HG02852 (cell line): ENCODE measurements around the gene RSBN1L.

Experiments used
- ATAC-seq: cut with Tn5 transposase; IDR thresholded peaks from one replicate; pipeline ENCODE4 v1.9.1; 2021; ENCODE audit warnings: mild to moderate bottlenecking, moderate library complexity; ENCODE audit not compliant: unreplicated experiment

Gene RSBN1L

GRCh38 chr7:77727936-77728701 lies 31.9 kb downstream of the RSBN1L start:
- ATAC-seq = no peak

GRCh38 chr7:77729574-77730348 lies 33.5 kb downstream of the RSBN1L start:
- ATAC-seq = no peak

- ATAC-seq = no peak
These were observed 35.5 kb downstream of the RSBN1L start for GRCh38 chr7:77731716-77732115.

- no peak for ATAC-seq
These were observed 38.6 kb downstream of the RSBN1L start for GRCh38 chr7:77734659-77735421.

GRCh38 chr7:77735457-77735856 lies 39.2 kb downstream of the RSBN1L start:
- no peak for ATAC-seq

GRCh38 chr7:77736991-77737390 lies 40.7 kb downstream of the RSBN1L start:
- no peak for ATAC-seq

- no peak for ATAC-seq
These were observed 42.1 kb downstream of the RSBN1L start for GRCh38 chr7:77738382-77738781.

GRCh38 chr7:77738871-77739270 lies 42.6 kb downstream of the RSBN1L start:
- ATAC-seq = no peak

GRCh38 chr7:77740257-77740656 lies 44.0 kb downstream of the RSBN1L start:
- ATAC-seq = no peak

GRCh38 chr7:77743518-77743917 lies 47.3 kb downstream of the RSBN1L start:
- ATAC-seq = no peak

GRCh38 chr7:77745746-77746145 lies 49.5 kb downstream of the RSBN1L start:
- ATAC-seq = no peak

GRCh38 chr7:77746164-77746823 lies 50.0 kb downstream of the RSBN1L start:
- ATAC-seq = no peak

GRCh38 chr7:77746824-77747165 lies 50.5 kb downstream of the RSBN1L start:
- ATAC-seq = no peak

GRCh38 chr7:77747178-77747577 lies 50.9 kb downstream of the RSBN1L start:
- ATAC-seq = no peak

GRCh38 chr7:77747718-77748117 lies 51.5 kb downstream of the RSBN1L start:
- ATAC-seq = no peak

GRCh38 chr7:77752016-77752415 lies 55.8 kb downstream of the RSBN1L start:
- ATAC-seq = no peak

GRCh38 chr7:77753173-77753572 lies 56.9 kb downstream of the RSBN1L start:
- no peak for ATAC-seq

- peak; percentile 87 for ATAC-seq
These were observed 61.3 kb downstream of the RSBN1L start for GRCh38 chr7:77757589-77757988.

- no peak for ATAC-seq
These were observed 63.1 kb downstream of the RSBN1L start for GRCh38 chr7:77759294-77759889.

GRCh38 chr7:77760809-77761453 lies 64.7 kb downstream of the RSBN1L start:
- no peak for ATAC-seq
